Measurements from ENCODE around the gene PGA5. TPM values are rescaled to one million over a fixed set of nuclear protein-coding genes. Genes with fewer than 3 reads are reported as not detected.
"Not testable (repeated sequence)": the region's sequence is repeated elsewhere in the genome, so short reads cannot be mapped to it uniquely, and the experiment has no call there.

The PGA5 gene
- total RNA-seq, 2 donors from 2014 or later = 0.42 to 0.71 TPM

DNA sequence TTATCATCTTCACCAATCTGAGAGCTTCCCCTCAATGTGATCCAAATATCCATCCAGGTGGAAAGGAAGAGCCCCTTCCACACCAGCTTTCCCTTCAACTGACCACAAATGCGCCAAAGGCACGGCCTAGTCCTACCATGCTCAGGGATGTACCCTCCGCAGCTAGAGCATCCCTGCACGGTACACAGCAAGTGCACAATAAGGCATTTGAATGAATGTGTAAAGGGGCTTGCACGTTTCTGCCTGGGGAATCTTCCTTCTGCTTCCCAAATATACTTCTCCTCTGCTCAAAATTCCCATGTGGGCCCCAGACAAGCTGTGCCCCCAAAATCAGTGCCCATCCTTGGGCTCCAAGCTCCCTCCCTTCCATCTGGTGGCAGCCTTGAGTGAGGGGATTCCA, 22.0 kb upstream of the PGA5 start:
- DNase-seq (ENCODE audit: low spot score); intact Hi-C loops (cut with DNase I): not testable (repeated sequence)

DNA sequence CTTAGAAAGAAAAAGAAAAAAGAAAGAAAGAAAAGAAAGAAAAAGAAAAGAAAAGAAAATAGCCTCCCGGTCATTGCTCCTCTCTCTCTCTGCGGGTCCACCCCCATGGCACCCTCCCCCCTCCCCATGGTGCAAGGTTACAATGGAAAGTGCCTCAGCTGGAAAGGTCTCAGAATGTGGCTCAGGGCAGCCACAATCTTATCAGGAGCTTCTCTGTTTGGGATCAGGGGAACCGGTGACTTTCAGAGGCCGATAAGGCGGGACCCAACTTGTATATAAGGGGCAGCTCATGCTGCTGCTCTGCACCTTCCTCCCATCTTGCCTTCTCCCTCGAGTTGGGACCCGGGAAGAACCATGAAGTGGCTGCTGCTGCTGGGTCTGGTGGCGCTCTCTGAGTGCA, 18.9 kb upstream of the PGA5 start, which contains the start of gene PGA4:
TSS of gene PGA4 (plus strand) at position 301 of the 400 bp plus-strand sequence. CDS start at position 355, 54 bp downstream.
- DNase-seq (ENCODE audit: low spot score); intact Hi-C loops (cut with DNase I): not testable (repeated sequence)

DNA sequence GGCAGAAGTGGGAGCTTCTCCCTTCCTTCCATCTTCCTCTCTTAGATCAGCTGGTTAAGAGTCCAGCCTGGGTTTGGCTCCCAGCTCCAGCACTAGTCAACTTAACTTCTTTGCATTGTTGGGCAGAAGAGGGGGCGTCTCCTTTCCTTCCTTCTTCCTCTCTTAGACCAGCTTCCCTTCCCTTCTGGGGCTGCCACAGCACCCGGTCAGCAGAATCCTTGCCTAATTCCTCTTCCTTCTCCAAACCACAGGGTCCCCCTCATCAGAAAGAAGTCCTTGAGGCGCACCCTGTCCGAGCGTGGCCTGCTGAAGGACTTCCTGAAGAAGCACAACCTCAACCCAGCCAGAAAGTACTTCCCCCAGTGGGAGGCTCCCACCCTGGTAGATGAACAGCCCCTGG, 18.3 kb upstream of the PGA5 start:
- intact Hi-C loops (cut with DNase I); DNase-seq (ENCODE audit: low spot score): not testable (repeated sequence)

DNA sequence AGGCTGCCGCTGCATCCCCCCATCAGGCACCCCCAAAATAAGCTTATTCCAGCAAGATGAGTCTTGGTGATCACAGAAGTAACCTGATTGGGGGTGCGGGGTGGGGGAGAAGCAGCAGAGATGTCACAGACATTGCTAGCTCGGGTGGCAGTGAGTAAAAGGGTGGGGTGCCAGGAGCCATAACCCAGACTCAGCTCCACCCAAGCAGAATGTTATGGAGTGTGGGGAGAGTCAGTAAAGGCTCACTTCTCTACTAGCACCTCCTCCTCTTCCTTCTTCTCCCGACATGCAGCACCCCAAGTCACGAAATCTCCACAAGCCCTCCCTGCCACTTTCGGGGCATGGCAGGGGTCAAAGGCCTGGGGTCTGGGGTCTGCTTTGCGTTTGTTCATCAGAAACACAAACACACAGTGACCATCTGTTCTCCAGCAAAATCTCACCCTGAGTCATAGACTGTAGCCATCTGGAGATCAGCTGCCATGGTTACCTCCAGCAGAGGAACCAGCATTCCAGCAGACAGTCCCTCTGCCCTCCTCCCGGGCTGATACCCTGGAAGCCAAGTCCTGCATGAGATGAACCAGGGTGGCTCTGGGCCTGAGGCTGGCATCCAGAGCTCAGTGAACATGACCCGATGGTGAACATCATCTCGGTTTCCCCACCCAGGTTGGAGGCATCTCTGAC, 14.4 kb upstream of the PGA5 start:
- DNase-seq (ENCODE audit: low spot score); intact Hi-C loops (cut with DNase I): not testable (repeated sequence)

DNA sequence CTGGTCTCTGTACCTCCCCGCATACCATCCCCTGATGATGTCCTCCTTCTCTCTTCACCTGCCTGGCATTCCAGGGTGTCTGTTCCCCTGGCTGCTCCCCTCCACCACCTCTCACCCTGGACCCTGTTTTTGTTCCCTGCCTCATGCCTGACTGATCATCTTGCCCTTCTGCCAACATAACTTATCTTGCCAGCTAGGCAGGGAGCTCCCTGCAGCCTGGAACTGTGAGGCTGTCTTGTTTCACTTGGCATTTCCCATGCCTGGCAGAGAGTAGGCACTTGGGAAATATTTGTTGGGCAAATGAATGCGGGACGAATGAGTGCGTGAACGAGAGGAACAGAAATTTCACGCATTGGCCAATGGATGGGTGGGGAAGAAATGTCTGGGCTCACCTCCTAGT, 11.5 kb upstream of the PGA5 start:
- intact Hi-C loops (cut with DNase I); DNase-seq (ENCODE audit: low spot score): not testable (repeated sequence)

DNA sequence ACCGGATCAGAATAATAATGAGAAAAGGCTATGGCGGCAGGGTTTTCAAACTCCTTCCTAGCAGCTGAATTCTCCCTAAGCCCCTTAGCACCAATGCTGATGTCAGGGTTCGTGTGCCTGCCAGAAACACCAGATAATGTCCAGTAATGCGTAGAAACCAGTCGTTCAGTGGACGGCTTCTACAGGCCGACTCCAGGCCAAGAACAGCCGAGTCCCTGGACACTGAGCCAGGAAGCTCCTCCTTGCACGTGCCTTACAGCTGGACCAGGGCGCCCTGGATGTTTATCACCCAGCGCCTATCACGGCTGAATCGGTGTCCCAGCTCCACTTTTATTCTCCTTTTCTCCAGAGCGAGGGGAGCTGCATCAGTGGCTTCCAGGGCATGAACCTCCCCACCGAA, 9.9 kb upstream of the PGA5 start:
- DNase-seq (ENCODE audit: low spot score); intact Hi-C loops (cut with DNase I): not testable (repeated sequence)

DNA sequence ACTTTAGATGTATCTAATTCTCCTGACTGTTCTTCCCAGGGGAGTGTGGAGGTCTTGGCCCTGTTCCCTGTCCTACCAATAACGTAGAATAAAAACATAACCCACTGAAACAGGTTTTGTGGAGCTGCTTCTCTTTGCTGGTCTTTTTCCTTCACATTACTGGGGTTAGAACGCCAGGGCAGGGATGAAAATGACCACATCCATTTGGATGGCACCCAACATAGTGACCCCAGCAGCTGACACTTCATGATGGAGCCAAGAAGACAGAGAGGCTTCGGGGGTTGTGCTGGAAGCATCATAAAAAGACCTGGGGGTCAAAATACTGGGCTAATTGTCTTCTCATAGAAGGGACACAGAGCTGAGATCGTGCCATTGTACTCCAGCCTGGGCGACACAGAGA, 9.4 kb upstream of the PGA5 start:
- DNase-seq (ENCODE audit: low spot score); intact Hi-C loops (cut with DNase I): not testable (repeated sequence)

DNA sequence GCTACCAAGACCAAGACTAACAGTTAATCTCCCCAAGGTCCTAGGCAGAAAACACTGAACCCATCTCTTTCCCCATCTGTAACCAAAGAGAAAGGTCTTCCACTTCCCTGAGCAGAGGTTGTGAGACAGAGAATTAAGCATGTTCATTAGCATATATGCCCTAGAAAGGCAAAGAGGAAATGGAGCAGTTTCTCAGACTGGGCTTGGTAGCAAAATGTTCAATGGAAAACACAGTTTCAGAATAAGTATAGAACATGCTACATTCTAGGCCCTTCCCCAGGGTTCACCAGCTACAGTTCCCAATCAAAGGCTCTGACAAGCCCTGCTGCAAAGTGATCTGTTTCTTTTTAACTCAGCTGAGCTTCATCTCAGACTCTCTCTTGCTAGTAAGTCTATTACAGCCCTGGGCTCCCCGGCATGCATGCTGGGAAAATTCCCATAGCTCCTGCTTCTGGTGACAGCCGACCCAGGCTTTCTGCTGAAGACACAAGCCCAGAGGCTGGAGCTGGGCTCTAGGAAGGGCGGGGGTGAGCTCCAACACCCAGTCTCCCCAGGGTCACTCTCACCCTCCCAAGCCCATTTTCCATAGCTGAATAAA, 8.3 kb upstream of the PGA5 start:
- intact Hi-C loops (cut with DNase I); DNase-seq (ENCODE audit: low spot score): not testable (repeated sequence)

DNA sequence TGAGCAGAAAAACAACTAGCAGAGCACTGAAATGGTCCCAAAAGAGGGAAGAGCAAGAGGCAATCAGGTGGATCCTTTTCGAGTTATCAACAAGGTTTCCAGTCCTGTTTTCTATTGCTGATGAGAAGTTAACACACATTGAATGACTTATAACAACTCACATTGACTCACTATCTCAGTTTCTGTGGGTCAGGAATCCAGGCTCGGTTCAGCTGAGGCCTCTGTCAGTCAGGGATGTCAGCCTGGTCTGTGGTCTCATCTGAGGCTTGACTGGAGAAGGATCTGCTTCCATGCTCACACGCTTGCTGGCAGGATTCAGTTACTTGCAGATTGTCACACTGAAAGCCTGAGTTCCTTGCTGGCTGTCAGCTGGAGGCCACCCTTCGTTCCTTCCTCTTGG, 3.8 kb upstream of the PGA5 start:
- intact Hi-C loops (cut with DNase I); DNase-seq (ENCODE audit: low spot score): not testable (repeated sequence)

DNA sequence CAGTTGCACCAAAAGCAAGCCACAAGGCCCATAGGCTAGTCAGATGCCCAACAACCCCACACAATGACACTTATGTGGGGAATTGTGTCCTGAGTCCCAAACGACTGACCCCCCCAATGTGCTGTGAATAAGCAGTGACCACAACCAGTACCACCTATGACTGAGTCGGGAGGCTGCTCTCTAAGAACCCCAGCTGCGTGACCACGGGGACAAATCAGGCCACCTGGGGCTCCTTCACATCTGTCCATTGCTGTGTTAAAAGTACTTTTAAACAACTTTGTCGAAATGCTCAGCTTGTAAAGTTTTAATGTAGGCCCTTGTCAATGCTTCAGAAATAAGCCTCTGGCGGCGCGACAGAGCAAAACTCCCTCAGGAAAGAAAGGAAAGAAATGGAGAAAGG, 687 bp upstream of the PGA5 start:
- intact Hi-C loops (cut with DNase I); DNase-seq (ENCODE audit: low spot score): not testable (repeated sequence)

DNA sequence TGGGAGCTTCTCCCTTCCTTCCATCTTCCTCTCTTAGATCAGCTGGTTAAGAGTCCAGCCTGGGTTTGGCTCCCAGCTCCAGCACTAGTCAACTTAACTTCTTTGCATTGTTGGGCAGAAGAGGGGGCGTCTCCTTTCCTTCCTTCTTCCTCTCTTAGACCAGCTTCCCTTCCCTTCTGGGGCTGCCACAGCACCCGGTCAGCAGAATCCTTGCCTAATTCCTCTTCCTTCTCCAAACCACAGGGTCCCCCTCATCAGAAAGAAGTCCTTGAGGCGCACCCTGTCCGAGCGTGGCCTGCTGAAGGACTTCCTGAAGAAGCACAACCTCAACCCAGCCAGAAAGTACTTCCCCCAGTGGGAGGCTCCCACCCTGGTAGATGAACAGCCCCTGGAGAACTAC, 551 bp downstream of the PGA5 start:
- intact Hi-C loops (cut with DNase I) = not testable (repeated sequence)

DNA sequence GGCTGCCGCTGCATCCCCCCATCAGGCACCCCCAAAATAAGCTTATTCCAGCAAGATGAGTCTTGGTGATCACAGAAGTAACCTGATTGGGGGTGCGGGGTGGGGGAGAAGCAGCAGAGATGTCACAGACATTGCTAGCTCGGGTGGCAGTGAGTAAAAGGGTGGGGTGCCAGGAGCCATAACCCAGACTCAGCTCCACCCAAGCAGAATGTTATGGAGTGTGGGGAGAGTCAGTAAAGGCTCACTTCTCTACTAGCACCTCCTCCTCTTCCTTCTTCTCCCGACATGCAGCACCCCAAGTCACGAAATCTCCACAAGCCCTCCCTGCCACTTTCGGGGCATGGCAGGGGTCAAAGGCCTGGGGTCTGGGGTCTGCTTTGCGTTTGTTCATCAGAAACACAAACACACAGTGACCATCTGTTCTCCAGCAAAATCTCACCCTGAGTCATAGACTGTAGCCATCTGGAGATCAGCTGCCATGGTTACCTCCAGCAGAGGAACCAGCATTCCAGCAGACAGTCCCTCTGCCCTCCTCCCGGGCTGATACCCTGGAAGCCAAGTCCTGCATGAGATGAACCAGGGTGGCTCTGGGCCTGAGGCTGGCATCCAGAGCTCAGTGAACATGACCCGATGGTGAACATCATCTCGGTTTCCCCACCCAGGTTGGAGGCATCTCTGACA, 4.4 kb downstream of the PGA5 start:
- intact Hi-C loops (cut with DNase I); DNase-seq (ENCODE audit: low spot score): not testable (repeated sequence)

More for the DNA sequence above, 551 bp downstream of the PGA5 start:
- not testable (repeated sequence) for DNase-seq (ENCODE audit: low spot score)

DNA sequence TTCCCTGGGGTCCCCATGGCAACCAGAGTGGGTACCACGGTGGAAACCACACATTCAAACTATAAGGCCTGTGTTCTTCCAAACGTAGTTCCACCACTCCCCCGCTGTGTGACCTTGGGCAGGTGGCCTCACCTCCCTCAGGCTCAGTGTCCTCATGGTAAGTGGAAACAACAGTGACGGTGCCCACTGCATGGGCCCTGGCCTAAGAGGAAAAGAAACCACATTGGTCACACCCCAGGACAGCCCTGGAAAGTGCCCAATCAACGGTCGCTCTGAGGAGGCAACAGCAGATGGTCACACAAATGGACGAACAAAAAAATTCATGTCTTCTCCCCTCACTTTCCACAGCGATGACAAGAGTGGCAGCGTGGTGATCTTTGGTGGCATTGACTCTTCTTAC, 7.1 kb downstream of the PGA5 start:
- DNase-seq (ENCODE audit: low spot score); intact Hi-C loops (cut with DNase I): not testable (repeated sequence)

DNA sequence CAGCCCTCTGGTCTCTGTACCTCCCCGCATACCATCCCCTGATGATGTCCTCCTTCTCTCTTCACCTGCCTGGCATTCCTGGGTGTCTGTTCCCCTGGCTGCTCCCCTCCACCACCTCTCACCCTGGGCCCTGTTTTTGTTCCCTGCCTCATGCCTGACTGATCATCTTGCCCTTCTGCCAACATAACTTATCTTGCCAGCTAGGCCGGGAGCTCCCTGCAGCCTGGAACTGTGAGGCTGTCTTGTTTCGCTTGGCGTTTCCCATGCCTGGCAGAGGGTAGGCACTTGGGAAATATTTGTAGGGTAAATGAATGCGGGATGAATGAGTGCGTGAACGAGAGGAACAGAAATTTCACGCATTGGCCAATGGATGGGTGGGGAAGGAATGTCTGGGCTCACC, 8.2 kb downstream of the PGA5 start:
- intact Hi-C loops (cut with DNase I); DNase-seq (ENCODE audit: low spot score): not testable (repeated sequence)

DNA sequence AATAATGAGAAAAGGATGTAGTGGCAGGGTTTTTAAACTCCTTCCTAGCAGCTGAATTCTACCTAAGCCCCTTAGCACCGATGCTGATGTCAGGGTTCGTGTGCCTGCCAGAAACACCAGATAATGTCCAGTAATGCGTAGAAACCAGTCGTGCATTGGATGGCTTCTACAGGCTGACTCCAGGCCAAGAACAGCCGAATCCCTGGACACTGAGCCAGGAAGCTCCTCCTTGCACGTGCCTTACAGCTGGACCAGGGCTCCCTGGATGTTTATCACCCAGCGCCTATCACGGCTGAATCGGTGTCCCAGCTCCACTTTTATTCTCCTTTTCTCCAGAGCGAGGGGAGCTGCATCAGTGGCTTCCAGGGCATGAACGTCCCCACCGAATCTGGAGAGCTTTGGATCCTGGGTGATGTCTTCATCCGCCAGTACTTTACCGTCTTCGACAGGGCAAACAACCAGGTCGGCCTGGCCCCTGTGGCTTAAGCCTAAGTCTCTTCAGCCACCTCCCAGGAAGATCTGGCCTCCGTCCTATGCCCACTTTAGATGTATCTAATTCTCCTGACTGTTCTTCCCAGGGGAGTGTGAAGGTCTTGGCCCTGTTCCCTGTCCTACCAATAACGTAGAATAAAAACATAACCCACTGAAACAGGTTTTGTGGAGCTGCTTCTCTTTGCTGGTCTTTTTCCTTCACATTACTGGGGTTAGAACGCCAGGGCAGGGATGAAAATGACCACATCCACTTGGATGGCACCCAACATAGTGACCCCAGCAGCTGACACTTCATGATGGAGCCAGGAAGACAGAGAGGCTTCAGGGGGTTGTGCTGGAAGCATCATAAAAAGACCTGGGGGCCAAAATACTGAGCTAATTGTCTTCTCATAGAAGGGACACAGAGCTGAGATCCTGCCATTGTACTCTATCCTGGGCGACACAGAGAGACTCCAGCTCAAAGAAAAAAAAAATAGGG, 10.1 kb downstream of the PGA5 start:
- DNase-seq (ENCODE audit: low spot score); intact Hi-C loops (cut with DNase I): not testable (repeated sequence)

DNA sequence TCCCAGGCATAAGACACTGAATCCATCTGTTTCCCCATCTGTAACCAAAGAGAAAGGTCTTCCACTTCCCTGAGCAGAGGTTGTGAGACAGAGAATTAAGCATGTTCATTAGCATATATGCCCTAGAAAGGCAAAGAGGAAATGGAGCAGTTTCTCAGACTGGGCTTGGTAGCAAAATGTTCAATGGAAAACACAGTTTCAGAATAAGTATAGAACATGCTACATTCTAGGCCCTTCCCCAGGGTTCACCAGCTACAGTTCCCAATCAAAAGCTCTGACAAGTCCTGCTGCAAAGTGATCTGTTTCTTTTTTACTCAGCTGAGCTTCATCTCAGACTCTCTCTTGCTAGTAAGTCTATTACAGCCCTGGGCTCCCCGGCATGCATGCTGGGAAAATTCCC, 11.4 kb downstream of the PGA5 start:
- DNase-seq (ENCODE audit: low spot score); intact Hi-C loops (cut with DNase I): not testable (repeated sequence)

DNA sequence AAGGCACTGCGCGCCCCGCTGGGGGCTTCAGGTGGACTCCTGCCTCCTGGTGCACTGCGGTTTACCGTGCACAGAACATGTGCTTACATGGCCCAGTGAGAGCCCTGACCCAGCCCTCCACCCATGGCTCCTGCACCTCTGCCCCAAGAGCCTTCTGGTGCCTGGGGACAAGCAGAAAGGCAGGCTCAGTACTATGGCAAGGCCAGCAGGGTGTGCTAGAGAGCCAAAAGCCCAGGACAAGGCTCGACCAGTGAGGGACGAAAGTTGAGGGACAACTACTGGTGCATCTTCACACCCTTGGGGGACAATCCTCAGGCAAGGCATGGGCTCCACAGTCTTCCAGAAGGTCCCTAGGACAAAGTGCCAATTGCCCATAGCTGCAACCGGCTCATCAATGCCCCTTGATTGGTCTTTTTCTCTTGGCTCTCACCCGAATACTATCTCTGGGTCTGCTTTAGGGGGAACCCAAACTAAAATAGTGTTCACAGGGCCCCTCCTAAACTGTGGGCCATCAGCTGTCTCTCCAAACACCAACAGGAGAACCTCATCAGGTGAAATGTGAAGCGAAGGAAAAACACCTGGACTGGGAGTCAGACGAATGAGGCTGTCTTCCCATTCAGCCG, 13.5 kb downstream of the PGA5 start:
- DNase-seq (ENCODE audit: low spot score) = peak; percentile 86
- intact Hi-C loops (cut with DNase I) = no loop called here

DNA sequence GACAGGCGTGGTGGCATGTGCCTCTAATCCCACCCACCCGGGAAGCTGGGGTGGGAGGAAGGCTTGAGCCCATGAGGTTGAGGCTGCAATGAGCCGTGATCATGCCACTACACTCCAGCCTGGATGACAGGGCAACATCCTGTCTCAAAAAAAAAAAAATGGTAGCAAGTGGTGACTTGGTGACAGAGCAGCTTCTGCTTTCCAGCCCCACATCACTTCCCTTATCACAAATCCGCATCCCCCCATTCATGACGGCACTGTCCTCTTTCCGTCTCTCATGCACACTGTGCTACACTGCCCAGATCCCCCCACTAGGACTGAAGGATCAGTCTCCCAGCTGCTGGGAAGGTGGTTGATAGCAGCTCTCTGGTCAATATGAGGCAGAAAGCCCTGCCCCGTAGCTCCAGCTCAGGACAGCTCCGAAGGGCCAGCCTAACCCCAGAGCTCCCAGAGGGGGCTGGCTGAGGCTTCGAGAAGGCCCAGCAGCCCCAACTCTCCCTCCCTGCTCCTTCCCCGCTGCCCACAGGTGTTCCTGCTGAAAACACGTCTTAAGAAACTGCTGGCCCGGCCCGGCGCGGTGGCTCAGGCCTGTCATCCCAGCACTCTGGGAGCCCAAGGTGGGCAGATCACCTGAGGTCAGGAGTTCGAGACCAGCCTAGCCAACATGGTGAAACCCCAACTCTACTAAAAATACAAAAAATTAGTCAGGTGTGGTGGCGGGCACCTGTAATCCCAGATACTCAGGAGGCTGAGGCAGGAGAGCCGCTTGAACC, 15.9 kb downstream of the PGA5 start:
- intact Hi-C loops (cut with DNase I) = no loop called here
- no peak for DNase-seq (ENCODE audit: low spot score)
